Effector memory CD4-positive, alpha-beta T cell (primary cell): Measurements from ENCODE around the gene LLPH.
A peak's percentile ranks its signal among the peaks of the same experiment; 100 is the strongest.

Experiments used
- DNase-seq, 3 donors: peaks; one replicate each; pipeline ENCODE4 v3.0.0-alpha.2; 2020
- H3K27ac ChIP-seq: 2 replicates; pipeline ENCODE4 v1.7.0; 2013; ENCODE audit warnings: mild to moderate bottlenecking, low read length, moderate library complexity; ENCODE audit not compliant: insufficient read depth, poor library complexity, severe bottlenecking
- H3K27me3 ChIP-seq: replicated peaks from 2 replicates; pipeline ENCODE4 v1.7.0; 2013; ENCODE audit warnings: mild to moderate bottlenecking, low read length; ENCODE audit not compliant: insufficient read depth, control insufficient read depth, poor library complexity, severe bottlenecking
- H3K36me3 ChIP-seq: 2 replicates; pipeline ENCODE4 v1.7.0; 2013; ENCODE audit warnings: mild to moderate bottlenecking, low read length, moderate library complexity; ENCODE audit not compliant: control insufficient read depth, insufficient read depth
- H3K4me1 ChIP-seq: 2 replicates; pipeline ENCODE4 v1.7.0; 2013; ENCODE audit warnings: low read length, mild to moderate bottlenecking; ENCODE audit not compliant: control insufficient read depth, insufficient read depth, poor library complexity, severe bottlenecking
- H3K4me3 ChIP-seq: 2 replicates; pipeline ENCODE4 v1.7.0; 2013; ENCODE audit warnings: low read length, low read depth, mild to moderate bottlenecking; ENCODE audit not compliant: insufficient read depth, poor library complexity, severe bottlenecking
- H3K9me3 ChIP-seq: 2 replicates; pipeline ENCODE4 v1.7.0; 2013; ENCODE audit warnings: mild to moderate bottlenecking, low read length, moderate library complexity; ENCODE audit not compliant: control insufficient read depth

The LLPH gene

GRCh38 chr12:66143868-66144267 lies 13.3 kb upstream of the LLPH start:
- no peak for DNase-seq
- Histone ChIP-seq H3K27me3 (no peaks in the 10 kb centered on the region), H3K27ac (no peak overlapping the region), H3K36me3 (peaks cover 70% of the 10 kb centered on the region), H3K4me1 (no peaks in the 10 kb centered on the region), H3K4me3 (no peak overlapping the region), H3K9me3 (no peaks in the 10 kb centered on the region)

- Histone ChIP-seq H3K27ac (no peak overlapping the region), H3K9me3 (no peaks in the 10 kb centered on the region), H3K4me3 (no peak overlapping the region), H3K27me3 (no peaks in the 10 kb centered on the region), H3K36me3 (peaks cover 74% of the 10 kb centered on the region), H3K4me1 (no peaks in the 10 kb centered on the region)
- DNase-seq, result no peak
Measured at GRCh38 chr12:66142826-66143225, 12.3 kb upstream of the LLPH start.

- H3K4me1 ChIP-seq, result no peaks in the 10 kb centered on the region
- H3K27ac ChIP-seq, result no peak overlapping the region
- H3K9me3 ChIP-seq, result no peaks in the 10 kb centered on the region
- no peak for DNase-seq
- no peak overlapping the region for H3K4me3 ChIP-seq
- peaks cover 74% of the 10 kb centered on the region for H3K36me3 ChIP-seq
- H3K27me3 ChIP-seq, result no peaks in the 10 kb centered on the region
Measured at GRCh38 chr12:66141299-66141698, 10.7 kb upstream of the LLPH start.

GRCh38 chr12:66140731-66141130 lies 10.2 kb upstream of the LLPH start:
- no peaks in the 10 kb centered on the region for H3K9me3 ChIP-seq
- no peak for DNase-seq
- no peaks in the 10 kb centered on the region for H3K4me1 ChIP-seq
- H3K4me3 ChIP-seq, result no peak overlapping the region
- H3K36me3 ChIP-seq, result peaks cover 68% of the 10 kb centered on the region
- no peak overlapping the region for H3K27ac ChIP-seq
- no peaks in the 10 kb centered on the region for H3K27me3 ChIP-seq

GRCh38 chr12:66139328-66139727 lies 8.8 kb upstream of the LLPH start:
- no peaks in the 10 kb centered on the region for H3K4me1 ChIP-seq
- H3K27ac ChIP-seq, result no peak overlapping the region
- H3K9me3 ChIP-seq, result no peaks in the 10 kb centered on the region
- no peak for DNase-seq
- no peaks in the 10 kb centered on the region for H3K27me3 ChIP-seq
- H3K4me3 ChIP-seq, result no peak overlapping the region
- peaks cover 54% of the 10 kb centered on the region for H3K36me3 ChIP-seq

GRCh38 chr12:66137937-66138336 lies 7.4 kb upstream of the LLPH start:
- H3K27ac ChIP-seq, result no peak overlapping the region
- H3K9me3 ChIP-seq, result no peaks in the 10 kb centered on the region
- no peaks in the 10 kb centered on the region for H3K4me1 ChIP-seq
- no peaks in the 10 kb centered on the region for H3K27me3 ChIP-seq
- H3K36me3 ChIP-seq, result peaks cover 46% of the 10 kb centered on the region
- DNase-seq, result no peak
- no peak overlapping the region for H3K4me3 ChIP-seq

GRCh38 chr12:66132408-66132807 lies 1.9 kb upstream of the LLPH start:
- Histone ChIP-seq H3K27me3 (no peaks in the 10 kb centered on the region), H3K9me3 (no peaks in the 10 kb centered on the region), H3K36me3 (peaks cover 12% of the 10 kb centered on the region), H3K4me3 (no peak overlapping the region), H3K27ac (no peak overlapping the region), H3K4me1 (peaks cover 7% of the 10 kb centered on the region)
- DNase-seq, result no peak

GRCh38 chr12:66131067-66131688 lies 628 bp upstream of the LLPH start:
- Histone ChIP-seq H3K36me3 (peaks cover 20% of the 10 kb centered on the region), H3K4me3 (peak overlapping the region; percentile 72), H3K9me3 (no peaks in the 10 kb centered on the region), H3K27me3 (no peaks in the 10 kb centered on the region), H3K4me1 (peaks cover 7% of the 10 kb centered on the region), H3K27ac (peak overlapping the region; percentile 79)
- DNase-seq, result no peak

- DNase-seq, result no peak
- H3K27ac ChIP-seq, result peak overlapping the region; percentile 79
Measured at GRCh38 chr12:66129934-66130266, 650 bp downstream of the LLPH start.

GRCh38 chr12:66127650-66128049 lies 2.9 kb downstream of the LLPH start:
- H3K4me1 ChIP-seq, result peaks cover 7% of the 10 kb centered on the region
- H3K9me3 ChIP-seq, result no peaks in the 10 kb centered on the region
- DNase-seq, result no peak
- no peak overlapping the region for H3K4me3 ChIP-seq
- no peak overlapping the region for H3K27ac ChIP-seq
- no peaks in the 10 kb centered on the region for H3K27me3 ChIP-seq
- H3K36me3 ChIP-seq, result peaks cover 46% of the 10 kb centered on the region

More at GRCh38 chr12:66129934-66130266, 650 bp downstream of the LLPH start:
- Histone ChIP-seq H3K4me3 (peak overlapping the region; percentile 72), H3K27me3 (no peaks in the 10 kb centered on the region), H3K4me1 (peaks cover 7% of the 10 kb centered on the region), H3K36me3 (peaks cover 29% of the 10 kb centered on the region), H3K9me3 (no peaks in the 10 kb centered on the region)
